SK-N-MC (cell line): Measurements from ENCODE around the gene G6PD.
"Not testable (repeated sequence)": the region's sequence is repeated elsewhere in the genome, so short reads cannot be mapped to it uniquely, and the experiment has no call there.

Source experiments
- EZH2 ChIP-seq: fragments of 200-600 bp; sonication (generic); IDR thresholded peaks from one replicate; pipeline ENCODE4 v1.6.1; 2017; ENCODE audit warnings: antibody characterized with exemption
- FOXP2 ChIP-seq: optimal IDR thresholded peaks from 2 replicates; pipeline ENCODE3; 2011; ENCODE audit warnings: mild to moderate bottlenecking, moderate library complexity; ENCODE audit not compliant: insufficient read depth; ENCODE audit errors: extremely low read length, control extremely low read depth
- POLR2AphosphoS5 ChIP-seq: IDR thresholded peaks from 2 replicates; pipeline ENCODE4 v1.6.1; 2012; ENCODE audit warnings: mild to moderate bottlenecking, low read depth, low read length, borderline replicate concordance

DNA sequence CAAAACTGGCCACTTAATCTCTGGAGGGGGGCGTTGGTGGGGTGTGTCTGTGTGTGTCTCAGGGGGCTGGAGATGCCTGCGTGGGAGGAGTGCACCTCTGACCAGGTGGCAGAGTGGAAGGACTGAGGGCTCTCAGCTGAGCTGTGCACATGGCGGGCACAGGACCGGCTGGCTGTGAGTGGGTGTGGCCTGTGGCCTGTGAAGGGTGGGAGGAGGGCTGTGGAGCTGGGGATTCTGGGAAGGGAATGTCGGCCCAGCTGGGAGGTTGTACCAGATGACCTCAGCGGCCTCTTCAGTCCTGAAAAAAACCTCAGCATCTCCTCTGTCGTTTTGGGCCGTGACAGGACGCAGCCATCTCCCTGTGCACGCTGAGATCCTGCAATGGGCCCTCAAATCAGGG lies 15.6 kb upstream of the G6PD start:
- not testable (repeated sequence) for TF ChIP-seq EZH2, POLR2AphosphoS5, FOXP2
